A549 (cell line): ENCODE measurements around the gene PIAS4. TPM values are rescaled to one million over a fixed set of nuclear protein-coding genes. Genes with fewer than 3 reads are reported as not detected.

ENCODE experiments used
- ATAC-seq, 2 experiments: fragments of 200-7000 bp in 1 of 2; fragments of >200 bp in 1 of 2; cut with Nextera tagmentation in 1 of 2; cut with Tn5 transposase in 1 of 2; 3 replicates each; pipeline versions ENCODE4 v1.8.0 to v1.9.1; 2018 to 2020; ENCODE audit warnings: mild to moderate bottlenecking in 1 of 2, moderate library complexity in 1 of 2
- CTCF ChIA-PET: fragments of 300-600 bp; sonication (Branson Sonifier 250); formaldehyde crosslinking; extraction: SDS; loops from one replicate; lab custom pipeline; 2021; ENCODE audit warnings: antibody characterized with exemption, inconsistent platforms; lab: Yijun Ruan, JAX
- POLR2A ChIA-PET: fragments of 350-600 bp; formaldehyde crosslinking; extraction: SDS; loops from one replicate; lab custom pipeline; 2021; ENCODE audit warnings: antibody characterized with exemption, inconsistent platforms; lab: Yijun Ruan, JAX
- DNase-seq, 2 experiments: peaks; one replicate each; pipeline versions ENCODE4 v3.0.0 to v3.0.0-alpha.2; 2011 to 2016; ENCODE audit warnings: low read depth in 1 of 2, low spot score in 1 of 2
- FAIRE-seq: peaks from 2 replicates; lab custom pipeline; 2011; peaks lifted over from hg19 to GRCh38; lab: Jason Lieb, UNC
- H3K27ac ChIP-seq, 2 experiments: fragments of >200 bp; sonication (Bioruptor Twin); formaldehyde crosslinking; 3 replicates each; pipeline ENCODE4 v1.5.1; 2016 to 2017
- H3K4me1 ChIP-seq: fragments of >200 bp; sonication (Bioruptor Twin); formaldehyde crosslinking; 3 replicates; pipeline ENCODE4 v1.6.1; 2016
- H3K4me2 ChIP-seq: fragments of >200 bp; sonication (Bioruptor Twin); formaldehyde crosslinking; 3 replicates; pipeline ENCODE4 v1.6.1; 2016
- H3K4me3 ChIP-seq: fragments of >200 bp; sonication (Bioruptor Twin); formaldehyde crosslinking; 3 replicates; pipeline ENCODE4 v1.5.1; 2016
- H3K9me3 ChIP-seq: fragments of >200 bp; sonication (Bioruptor Twin); formaldehyde crosslinking; 3 replicates; pipeline ENCODE4 v1.6.1; 2016
- CHD4 ChIP-seq: fragments of 200-600 bp; sonication (generic); IDR thresholded peaks from 2 replicates; pipeline ENCODE4 v1.6.1; 2016; ENCODE audit warnings: antibody characterized with exemption, mild to moderate bottlenecking, borderline replicate concordance
- EHF ChIP-seq: fragments of 250-450 bp; sonication (Bioruptor Pico); IDR thresholded peaks from 2 replicates; pipeline ENCODE4 v1.5.0; 2020; ENCODE audit warnings: mild to moderate bottlenecking
- FOSB ChIP-seq: fragments of 250-450 bp; sonication (Bioruptor Pico); IDR thresholded peaks from 2 replicates; pipeline ENCODE4 v1.5.0; 2020; ENCODE audit warnings: mild to moderate bottlenecking, moderate library complexity
- GATA3 ChIP-seq: IDR thresholded peaks from 2 replicates; pipeline ENCODE4 v1.6.1; 2012; ENCODE audit warnings: borderline replicate concordance
- HOXA7 ChIP-seq: fragments of 250-450 bp; sonication (Bioruptor Pico); IDR thresholded peaks from 2 replicates; pipeline ENCODE4 v1.5.0; 2020; ENCODE audit warnings: mild to moderate bottlenecking, moderate library complexity
- MYC ChIP-seq: IDR thresholded peaks from 2 replicates; pipeline ENCODE4 v1.6.1; 2012; ENCODE audit warnings: mild to moderate bottlenecking, inconsistent platforms, low read length, improper control_type of control experiment, borderline replicate concordance
- NFE2L2 ChIP-seq: fragments of 150-350 bp; conservative IDR thresholded peaks from 2 replicates; pipeline ENCODE4 v1.6.1; 2014; ENCODE audit warnings: low read length
- POLR2AphosphoS2 ChIP-seq: conservative IDR thresholded peaks from 2 replicates; pipeline ENCODE4 v1.6.1; 2012; ENCODE audit warnings: low read length, improper control_type of control experiment, inconsistent platforms
- RFX5 ChIP-seq: fragments of 450-650 bp; IDR thresholded peaks from 2 replicates; pipeline ENCODE4 v1.7.1; 2014; ENCODE audit warnings: antibody characterized with exemption, mild to moderate bottlenecking, moderate library complexity
- SMC3 ChIP-seq: fragments of >200 bp; sonication (Bioruptor Twin); formaldehyde crosslinking; IDR thresholded peaks from 3 replicates; pipeline ENCODE4 v1.6.1; 2018; ENCODE audit warnings: inconsistent platforms
- TFCP2L1 ChIP-seq: fragments of 250-450 bp; sonication (Bioruptor Pico); IDR thresholded peaks from 2 replicates; pipeline ENCODE4 v1.5.0; 2021; ENCODE audit warnings: mild to moderate bottlenecking
- ZSCAN20 ChIP-seq: fragments of 250-450 bp; sonication (Bioruptor Pico); IDR thresholded peaks from 2 replicates; pipeline ENCODE4 v1.8.0; 2022; ENCODE audit warnings: mild to moderate bottlenecking, moderate library complexity
- WGBS: methylation state at CpG from one replicate; pipeline ENCODE4 v1.1.6; 2017; ENCODE audit errors: missing lambda C conversion rate; 5-methylcytosine and 5-hydroxymethylcytosine counted together
- polyA plus RNA-seq, 4 experiments: library from polyadenylated mRNA; depleted of rRNA in 3 of 4; stranded (reverse); fragments of >200 nt; fragmentation: RNase III in 1 of 4; extraction: RNeasy Plus Mini Kit Qiagen cat#74134 plus additional on column Dnase treatment in 1 of 4; gene quantifications; 2 replicates in 3 of 4; 3 replicates in 1 of 4; pipeline ENCODE4 v1.2.3, GENCODE V29; 2011 to 2017
- TF ChIP-seq, protein P1 (sequence below): fragments of 200-600 bp; sonication (generic); IDR thresholded peaks from 2 replicates; pipeline ENCODE4 v1.6.1; 2016; ENCODE audit warnings: antibody characterized with exemption, mild to moderate bottlenecking, moderate library complexity
- TF ChIP-seq, protein P2 (sequence below): fragments of >200 bp; sonication (Bioruptor Twin); formaldehyde crosslinking; IDR thresholded peaks from 3 replicates; pipeline ENCODE4 v1.6.1; 2016
- TF ChIP-seq, protein P3 (sequence below): fragments of 250-450 bp; sonication (Bioruptor Pico); IDR thresholded peaks from 2 replicates; pipeline ENCODE4 v1.5.0; 2021; ENCODE audit warnings: mild to moderate bottlenecking, moderate library complexity, borderline replicate concordance

Gene PIAS4
- polyA plus RNA-seq, 2 of the 4 experiments (the other 2 are of a cell fraction) = 5.2 to 12.8 TPM

- WGBS = 85% methylated on average over 8 of the region's 35 CpGs
- no peak for DNase-seq
These were observed 43.9 kb upstream of the PIAS4 start for GRCh38 chr19:3963458-3964255.

GRCh38 chr19:3964256-3965194 is 43.0 kb upstream of the PIAS4 start:
- Histone ChIP-seq H3K9me3 (no peaks in the 10 kb centered on the region), H3K4me3 (no peak overlapping the region), H3K4me2 (no peak overlapping the region), H3K27ac (no peak overlapping the region), H3K4me1 (peaks cover 21% of the 10 kb centered on the region)
- ATAC-seq = no peak
- 96% methylated on average over 33 of the region's 60 CpGs for WGBS
- DNase-seq = no peak
- ChIA-PET CTCF (interaction anchor here (3.0 kb wide), 1 partner anchor 143 kb away, joined by 10 read pairs; no protein-coding TSS in a partner anchor), POLR2A (no interaction called here)
- no peak for FAIRE-seq
- no peak for TF ChIP-seq HOXA7 (CRISPR knock-in tag)
- TF ChIP-seq FOSB (CRISPR knock-in tag) = no peak
- TF ChIP-seq GATA3 = no peak
- no peak for TF ChIP-seq NFE2L2
- TF ChIP-seq, protein P1, sequence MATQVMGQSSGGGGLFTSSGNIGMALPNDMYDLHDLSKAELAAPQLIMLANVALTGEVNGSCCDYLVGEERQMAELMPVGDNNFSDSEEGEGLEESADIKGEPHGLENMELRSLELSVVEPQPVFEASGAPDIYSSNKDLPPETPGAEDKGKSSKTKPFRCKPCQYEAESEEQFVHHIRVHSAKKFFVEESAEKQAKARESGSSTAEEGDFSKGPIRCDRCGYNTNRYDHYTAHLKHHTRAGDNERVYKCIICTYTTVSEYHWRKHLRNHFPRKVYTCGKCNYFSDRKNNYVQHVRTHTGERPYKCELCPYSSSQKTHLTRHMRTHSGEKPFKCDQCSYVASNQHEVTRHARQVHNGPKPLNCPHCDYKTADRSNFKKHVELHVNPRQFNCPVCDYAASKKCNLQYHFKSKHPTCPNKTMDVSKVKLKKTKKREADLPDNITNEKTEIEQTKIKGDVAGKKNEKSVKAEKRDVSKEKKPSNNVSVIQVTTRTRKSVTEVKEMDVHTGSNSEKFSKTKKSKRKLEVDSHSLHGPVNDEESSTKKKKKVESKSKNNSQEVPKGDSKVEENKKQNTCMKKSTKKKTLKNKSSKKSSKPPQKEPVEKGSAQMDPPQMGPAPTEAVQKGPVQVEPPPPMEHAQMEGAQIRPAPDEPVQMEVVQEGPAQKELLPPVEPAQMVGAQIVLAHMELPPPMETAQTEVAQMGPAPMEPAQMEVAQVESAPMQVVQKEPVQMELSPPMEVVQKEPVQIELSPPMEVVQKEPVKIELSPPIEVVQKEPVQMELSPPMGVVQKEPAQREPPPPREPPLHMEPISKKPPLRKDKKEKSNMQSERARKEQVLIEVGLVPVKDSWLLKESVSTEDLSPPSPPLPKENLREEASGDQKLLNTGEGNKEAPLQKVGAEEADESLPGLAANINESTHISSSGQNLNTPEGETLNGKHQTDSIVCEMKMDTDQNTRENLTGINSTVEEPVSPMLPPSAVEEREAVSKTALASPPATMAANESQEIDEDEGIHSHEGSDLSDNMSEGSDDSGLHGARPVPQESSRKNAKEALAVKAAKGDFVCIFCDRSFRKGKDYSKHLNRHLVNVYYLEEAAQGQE = no peak
- no peak for TF ChIP-seq SMC3
- TF ChIP-seq EHF (CRISPR knock-in tag) = no peak
- no peak for TF ChIP-seq CHD4
- no peak for TF ChIP-seq MYC
- no peak for TF ChIP-seq ZSCAN20 (CRISPR knock-in tag)
- TF ChIP-seq, protein P2, sequence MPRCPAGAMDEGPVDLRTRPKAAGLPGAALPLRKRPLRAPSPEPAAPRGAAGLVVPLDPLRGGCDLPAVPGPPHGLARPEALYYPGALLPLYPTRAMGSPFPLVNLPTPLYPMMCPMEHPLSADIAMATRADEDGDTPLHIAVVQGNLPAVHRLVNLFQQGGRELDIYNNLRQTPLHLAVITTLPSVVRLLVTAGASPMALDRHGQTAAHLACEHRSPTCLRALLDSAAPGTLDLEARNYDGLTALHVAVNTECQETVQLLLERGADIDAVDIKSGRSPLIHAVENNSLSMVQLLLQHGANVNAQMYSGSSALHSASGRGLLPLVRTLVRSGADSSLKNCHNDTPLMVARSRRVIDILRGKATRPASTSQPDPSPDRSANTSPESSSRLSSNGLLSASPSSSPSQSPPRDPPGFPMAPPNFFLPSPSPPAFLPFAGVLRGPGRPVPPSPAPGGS = no peak

More at GRCh38 chr19:3963458-3964255, 43.9 kb upstream of the PIAS4 start:
- H3K4me1 ChIP-seq = peaks cover 12% of the 10 kb centered on the region
- H3K27ac ChIP-seq = no peak overlapping the region
- FAIRE-seq = no peak
- H3K9me3 ChIP-seq = no peaks in the 10 kb centered on the region
- POLR2A ChIA-PET = no interaction called here
- no peak overlapping the region for H3K4me2 ChIP-seq
- ATAC-seq = no peak
- CTCF ChIA-PET = interaction anchor here (3.0 kb wide), 1 partner anchor 142 kb away, joined by 10 read pairs; no protein-coding TSS in a partner anchor
- no peak overlapping the region for H3K4me3 ChIP-seq
- TF ChIP-seq RFX5 = no peak
- TF ChIP-seq, protein P1 = no peak
- TF ChIP-seq TFCP2L1 (CRISPR knock-in tag) = no peak
- TF ChIP-seq, protein P3, sequence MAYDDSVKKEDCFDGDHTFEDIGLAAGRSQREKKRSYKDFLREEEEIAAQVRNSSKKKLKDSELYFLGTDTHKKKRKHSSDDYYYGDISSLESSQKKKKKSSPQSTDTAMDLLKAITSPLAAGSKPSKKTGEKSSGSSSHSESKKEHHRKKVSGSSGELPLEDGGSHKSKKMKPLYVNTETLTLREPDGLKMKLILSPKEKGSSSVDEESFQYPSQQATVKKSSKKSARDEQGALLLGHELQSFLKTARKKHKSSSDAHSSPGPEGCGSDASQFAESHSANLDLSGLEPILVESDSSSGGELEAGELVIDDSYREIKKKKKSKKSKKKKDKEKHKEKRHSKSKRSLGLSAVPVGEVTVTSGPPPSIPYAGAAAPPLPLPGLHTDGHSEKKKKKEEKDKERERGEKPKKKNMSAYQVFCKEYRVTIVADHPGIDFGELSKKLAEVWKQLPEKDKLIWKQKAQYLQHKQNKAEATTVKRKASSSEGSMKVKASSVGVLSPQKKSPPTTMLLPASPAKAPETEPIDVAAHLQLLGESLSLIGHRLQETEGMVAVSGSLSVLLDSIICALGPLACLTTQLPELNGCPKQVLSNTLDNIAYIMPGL = no peak
- no peak for TF ChIP-seq POLR2AphosphoS2
